Measurements from ENCODE around the gene SLC9A7. TPM values are rescaled to one million over a fixed set of nuclear protein-coding genes. Genes with fewer than 3 reads are reported as not detected.

The SLC9A7 gene
- total RNA-seq, 1 donor = 63.2 TPM

DNA sequence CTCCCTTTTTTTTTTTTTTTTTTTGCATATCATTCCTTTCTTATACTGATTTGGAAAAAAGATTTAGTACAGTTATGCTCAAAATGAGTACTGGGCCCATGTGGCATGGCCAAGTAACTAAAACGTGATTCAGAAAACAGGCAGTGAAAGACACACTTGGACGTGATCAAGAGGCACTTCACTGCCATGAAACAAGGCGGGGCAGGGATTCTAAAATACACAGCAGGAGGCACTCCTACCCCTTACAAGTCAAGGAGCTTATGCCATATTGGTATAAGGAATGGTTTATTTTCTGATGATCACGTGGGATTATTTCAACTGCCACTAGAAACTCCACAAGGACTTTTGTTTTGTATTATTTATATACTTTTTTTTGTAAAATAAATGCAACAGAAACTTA, 113.3 kb downstream of the SLC9A7 start:
- TF ChIP-seq, protein P1, sequence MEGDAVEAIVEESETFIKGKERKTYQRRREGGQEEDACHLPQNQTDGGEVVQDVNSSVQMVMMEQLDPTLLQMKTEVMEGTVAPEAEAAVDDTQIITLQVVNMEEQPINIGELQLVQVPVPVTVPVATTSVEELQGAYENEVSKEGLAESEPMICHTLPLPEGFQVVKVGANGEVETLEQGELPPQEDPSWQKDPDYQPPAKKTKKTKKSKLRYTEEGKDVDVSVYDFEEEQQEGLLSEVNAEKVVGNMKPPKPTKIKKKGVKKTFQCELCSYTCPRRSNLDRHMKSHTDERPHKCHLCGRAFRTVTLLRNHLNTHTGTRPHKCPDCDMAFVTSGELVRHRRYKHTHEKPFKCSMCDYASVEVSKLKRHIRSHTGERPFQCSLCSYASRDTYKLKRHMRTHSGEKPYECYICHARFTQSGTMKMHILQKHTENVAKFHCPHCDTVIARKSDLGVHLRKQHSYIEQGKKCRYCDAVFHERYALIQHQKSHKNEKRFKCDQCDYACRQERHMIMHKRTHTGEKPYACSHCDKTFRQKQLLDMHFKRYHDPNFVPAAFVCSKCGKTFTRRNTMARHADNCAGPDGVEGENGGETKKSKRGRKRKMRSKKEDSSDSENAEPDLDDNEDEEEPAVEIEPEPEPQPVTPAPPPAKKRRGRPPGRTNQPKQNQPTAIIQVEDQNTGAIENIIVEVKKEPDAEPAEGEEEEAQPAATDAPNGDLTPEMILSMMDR (IDR thresholded peaks at IDR 0.05; ENCODE audit: insufficient read depth, low read length) = no peak
- H3K4me3 ChIP-seq (ENCODE audit: low read depth, low read length) = no peak overlapping the region
- no peak for DNase-seq (ENCODE audit: low read depth)

DNA sequence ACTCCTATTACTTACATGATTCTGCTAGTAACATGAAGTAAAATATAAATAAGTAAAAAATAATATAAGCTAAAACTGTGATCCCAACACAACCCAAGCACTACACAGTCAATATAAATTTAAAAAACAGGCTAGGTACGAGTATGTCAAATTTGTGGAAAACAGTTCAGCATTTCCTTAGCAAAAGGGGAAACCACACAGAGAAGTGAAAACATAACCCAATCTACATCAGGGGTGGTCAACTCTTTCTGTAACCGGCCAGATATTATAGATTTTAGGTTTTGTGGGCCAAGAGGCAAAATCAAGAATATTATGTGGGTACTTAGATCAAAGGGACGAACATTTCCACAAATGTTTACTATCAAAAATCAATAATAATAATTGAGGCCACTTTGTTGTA, 115.3 kb downstream of the SLC9A7 start:
- DNase-seq (ENCODE audit: low read depth) = no peak
- TF ChIP-seq, protein P1 (IDR thresholded peaks at IDR 0.05; ENCODE audit: insufficient read depth, low read length) = no peak
- no peak overlapping the region for H3K4me3 ChIP-seq (ENCODE audit: low read depth, low read length)

DNA sequence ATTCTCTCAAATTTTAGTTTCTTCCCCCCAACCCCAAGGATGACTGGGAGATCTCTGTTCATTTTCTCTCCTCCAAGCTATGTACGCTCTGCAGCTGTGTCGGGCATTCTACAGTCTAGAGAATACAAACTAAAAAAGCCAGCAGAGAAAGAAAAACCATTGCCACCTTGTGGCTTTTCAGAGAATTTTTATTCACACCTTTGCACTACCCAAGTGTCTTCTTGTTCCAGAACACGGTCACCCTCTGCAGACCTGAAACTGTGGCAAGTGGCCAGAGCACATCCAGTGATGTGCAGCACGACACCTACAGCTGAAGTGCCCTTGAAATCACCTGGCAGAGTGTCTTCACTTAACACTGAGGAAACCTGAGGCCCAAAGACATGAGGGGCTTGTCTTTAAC, 116.8 kb downstream of the SLC9A7 start:
- H3K4me3 ChIP-seq (ENCODE audit: low read depth, low read length) = no peak overlapping the region
- DNase-seq (ENCODE audit: low read depth) = peak; percentile 33
- TF ChIP-seq, protein P1 (IDR thresholded peaks at IDR 0.05; ENCODE audit: insufficient read depth, low read length) = peak; percentile 27

DNA sequence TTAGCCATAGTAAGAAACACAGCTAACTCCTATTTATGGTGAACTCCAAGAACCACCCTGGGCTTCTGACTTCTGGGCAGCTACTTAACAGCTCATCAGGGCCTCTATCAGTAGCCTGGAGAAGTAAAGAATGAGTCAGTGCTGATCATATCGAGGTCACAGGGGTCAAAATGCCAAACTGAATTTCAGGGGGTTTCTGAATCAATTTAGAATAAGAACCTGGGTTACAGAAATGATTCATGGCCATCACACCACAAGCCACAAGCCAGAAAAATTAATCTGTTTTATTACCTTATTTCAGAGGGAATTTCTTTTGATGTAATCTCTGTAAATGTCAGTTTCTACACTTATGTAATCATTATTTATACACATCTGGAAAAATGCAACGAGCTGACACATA, 121.0 kb downstream of the SLC9A7 start:
- TF ChIP-seq, protein P1 (IDR thresholded peaks at IDR 0.05; ENCODE audit: insufficient read depth, low read length) = no peak
- no peak overlapping the region for H3K4me3 ChIP-seq (ENCODE audit: low read depth, low read length)
- DNase-seq (ENCODE audit: low read depth) = no peak

DNA sequence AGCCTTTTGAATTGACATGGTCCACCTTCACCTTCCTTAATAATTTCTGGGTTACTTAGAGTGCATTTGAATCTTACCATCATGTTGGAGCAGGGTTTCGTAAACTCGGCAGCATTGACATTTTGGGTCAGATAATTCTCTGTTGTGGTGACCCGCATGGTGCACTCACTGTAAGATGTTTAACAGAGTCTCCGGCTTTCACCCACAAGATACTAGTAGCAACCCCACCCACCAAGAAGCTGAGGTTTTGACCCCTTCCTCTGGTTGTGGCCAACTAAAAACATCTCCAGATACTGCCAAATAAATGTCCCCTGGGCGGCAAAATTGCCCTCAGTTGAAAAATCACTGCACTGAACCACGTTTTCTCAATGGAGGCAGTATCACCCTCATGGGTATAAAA, 122.7 kb downstream of the SLC9A7 start:
- H3K4me3 ChIP-seq (ENCODE audit: low read depth, low read length) = no peak overlapping the region
- DNase-seq (ENCODE audit: low read depth) = no peak
- TF ChIP-seq, protein P1 (IDR thresholded peaks at IDR 0.05; ENCODE audit: insufficient read depth, low read length) = no peak

DNA sequence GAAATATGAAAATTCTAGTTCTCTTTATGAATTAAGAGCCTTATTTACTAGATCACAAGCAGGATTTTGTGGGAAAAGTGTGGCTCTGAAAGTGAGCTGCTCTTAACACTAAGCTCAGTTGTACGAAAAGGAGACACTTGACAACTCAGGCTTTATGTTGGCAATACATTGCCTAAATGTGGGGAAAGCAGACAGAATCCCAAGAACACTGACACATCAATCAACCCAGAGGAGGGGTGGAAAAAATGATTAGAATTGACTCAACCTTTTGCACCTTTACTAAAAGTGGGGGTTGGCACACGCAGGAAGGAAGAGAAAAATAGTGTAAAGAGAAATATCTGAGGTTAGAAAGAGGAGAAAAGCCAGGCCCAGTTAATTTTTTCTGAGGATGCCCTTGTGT, 123.7 kb downstream of the SLC9A7 start:
- no peak overlapping the region for H3K4me3 ChIP-seq (ENCODE audit: low read depth, low read length)

DNA sequence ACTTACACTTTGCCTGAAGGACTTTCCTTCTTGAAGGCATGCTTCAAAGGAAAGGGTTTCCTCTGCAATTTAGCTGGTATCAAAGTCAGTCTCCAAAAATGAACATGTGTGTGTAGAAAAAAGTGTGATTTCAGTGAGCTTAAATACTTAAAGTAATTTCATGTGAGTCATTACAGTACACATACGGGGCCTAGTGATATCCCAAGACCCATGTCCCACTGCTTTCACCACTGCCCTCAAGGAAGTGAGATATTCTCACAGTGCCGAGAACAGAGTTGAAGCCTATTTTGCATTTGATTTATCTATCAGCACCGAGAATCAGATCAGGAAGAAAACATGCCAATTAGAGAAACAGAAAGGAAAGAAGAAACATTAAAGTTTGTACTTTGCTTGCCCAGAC, 124.3 kb downstream of the SLC9A7 start:
- no peak overlapping the region for H3K4me3 ChIP-seq (ENCODE audit: low read depth, low read length)
- no peak for DNase-seq (ENCODE audit: low read depth)
- TF ChIP-seq, protein P1 (IDR thresholded peaks at IDR 0.05; ENCODE audit: insufficient read depth, low read length) = no peak

More for the DNA sequence above, 123.7 kb downstream of the SLC9A7 start:
- DNase-seq (ENCODE audit: low read depth) = no peak
- TF ChIP-seq, protein P1 (IDR thresholded peaks at IDR 0.05; ENCODE audit: insufficient read depth, low read length) = no peak
